ENCODE measurements around the gene GSTM3.

Gene GSTM3

GRCh38 chr1:109739738-109740614 lies 862 bp downstream of the GSTM3 start (continued):
- peak; percentile 75 for TF ChIP-seq ZBTB10 (tag by site-specific recombination; IDR thresholded peaks at IDR 0.05)
- TF ChIP-seq ZNF660 (tag by site-specific recombination; IDR thresholded peaks at IDR 0.05) = 0 out of 2 replicates have a peak, but pooled peaks have one; percentile 15
- no peak for TF ChIP-seq ZNF585B (tag by site-specific recombination; IDR thresholded peaks at IDR 0.05)
- TF ChIP-seq ZNF174 (tag by site-specific recombination; IDR thresholded peaks at IDR 0.05) = no peak
- TF ChIP-seq ZNF777 (tag by site-specific recombination; IDR thresholded peaks at IDR 0.05; ENCODE audit: borderline replicate concordance) = peak; percentile 76; the same call in 1 of the 2 replicates
- no peak for TF ChIP-seq FEZF1 (tag by site-specific recombination; IDR thresholded peaks at IDR 0.05)
- TF ChIP-seq KLF9 (tag by site-specific recombination; IDR thresholded peaks at IDR 0.05; ENCODE audit: low read depth) = peak; percentile 72

- peaks cover 0 to 20% of the 10 kb centered on the region in 2 experiments; a peak in 1 of 3 replicates for H3K36me3 ChIP-seq (ENCODE audit: control insufficient read depth in 2 of 2, insufficient read depth in 1 of 2, low read length in 2 of 2)
- TF ChIP-seq ZNF404 (tag by site-specific recombination; IDR thresholded peaks at IDR 0.05) = no peak
- TF ChIP-seq ZNF600 (tag by site-specific recombination; IDR thresholded peaks at IDR 0.05) = no peak
- TF ChIP-seq ZNF292 (tag by site-specific recombination; IDR thresholded peaks at IDR 0.05; ENCODE audit: borderline replicate concordance, low read depth) = no peak
- TF ChIP-seq EGR2 (tag by site-specific recombination; IDR thresholded peaks at IDR 0.05; ENCODE audit: low read depth) = no peak
- TF ChIP-seq PRDM6 (tag by site-specific recombination; IDR thresholded peaks at IDR 0.05) = no peak
- no peak for TF ChIP-seq ZNF416 (tag by site-specific recombination; IDR thresholded peaks at IDR 0.05)
- TF ChIP-seq ZNF155 (tag by site-specific recombination; IDR thresholded peaks at IDR 0.05) = no peak
- no peak for TF ChIP-seq ZNF341 (tag by site-specific recombination; IDR thresholded peaks at IDR 0.05; ENCODE audit: low read depth)
- no peak for TF ChIP-seq ZNF184 (tag by site-specific recombination; IDR thresholded peaks at IDR 0.05)
- no peak for TF ChIP-seq ZEB2 (tag by site-specific recombination; IDR thresholded peaks at IDR 0.05)
- no peak for TF ChIP-seq ZNF214 (tag by site-specific recombination; IDR thresholded peaks at IDR 0.05; ENCODE audit: borderline replicate concordance)
- TF ChIP-seq KLF17 (tag by site-specific recombination; IDR thresholded peaks at IDR 0.05) = no peak
- TF ChIP-seq ZNF571 (tag by site-specific recombination; IDR thresholded peaks at IDR 0.05) = no peak
- TF ChIP-seq KLF8 (tag by site-specific recombination; IDR thresholded peaks at IDR 0.05) = no peak
- no peak for TF ChIP-seq ZNF211 (tag by site-specific recombination; IDR thresholded peaks at IDR 0.05; ENCODE audit: low read depth)
- POLR2A ChIA-PET = interaction anchor here (1.4 kb wide), 1 partner anchor 185 kb away, joined by 4 read pairs; the partner anchor contains the start of gene GNAI3
- H3K4me1 ChIP-seq (ENCODE audit: control insufficient read depth, insufficient read depth, low read length) = no peaks in the 10 kb centered on the region
- H3K27ac ChIP-seq (ENCODE audit: extremely low read depth, low read depth, low read length) = no peak overlapping the region
- no peaks in the 10 kb centered on the region for H3K9me3 ChIP-seq (ENCODE audit: control insufficient read depth, insufficient read depth, low read depth, low read length)
- no peak overlapping the region for H3K4me3 ChIP-seq (ENCODE audit: low read depth, low read length)
- CTCF ChIA-PET = interaction anchor here (0.7 to 0.8 kb wide), 2 partner anchors 201 to 239 kb away, joined by 3 read pairs; partner anchors contain the start of gene CYB561D1
Measured at GRCh38 chr1:109733236-109733870, 7.5 kb downstream of the GSTM3 start.

Data from HEK293 (cell line).